HG03280 (cell line): Measurements from ENCODE around the gene NEBL.
"Not testable (repeated sequence)": the region's sequence is repeated elsewhere in the genome, so short reads cannot be mapped to it uniquely, and the experiment has no call there.

Experiments
- ATAC-seq: cut with Tn5 transposase; IDR thresholded peaks from one replicate; pipeline ENCODE4 v1.9.1; 2021; ENCODE audit warnings: mild to moderate bottlenecking, moderate library complexity; ENCODE audit not compliant: unreplicated experiment

The NEBL gene

GRCh38 chr10:20897146-20897825, at the start of gene NEBL:
Gene NEBL, minus strand, starts transcription at chr10:20897311. Its CDS starts 106 bp downstream, at chr10:20897205.
- ATAC-seq: no peak

- ATAC-seq: no peak
Observed at GRCh38 chr10:20945546-20946332, 48.6 kb upstream of the NEBL start.

- no peak for ATAC-seq
Observed at GRCh38 chr10:20944789-20945502, 47.8 kb upstream of the NEBL start.

GRCh38 chr10:20939414-20939813, 42.3 kb upstream of the NEBL start:
- not testable (repeated sequence) for ATAC-seq

GRCh38 chr10:20936396-20936795, 39.3 kb upstream of the NEBL start:
- no peak for ATAC-seq

- no peak for ATAC-seq
Observed at GRCh38 chr10:20935931-20936330, 38.8 kb upstream of the NEBL start.

GRCh38 chr10:20935301-20935700, 38.2 kb upstream of the NEBL start:
- no peak for ATAC-seq

- ATAC-seq: no peak
Observed at GRCh38 chr10:20933705-20934104, 36.6 kb upstream of the NEBL start.

GRCh38 chr10:20932606-20933126, 35.6 kb upstream of the NEBL start:
- no peak for ATAC-seq

- ATAC-seq: no peak
Observed at GRCh38 chr10:20931156-20931795, 34.2 kb upstream of the NEBL start.

GRCh38 chr10:20927456-20927855, 30.3 kb upstream of the NEBL start:
- ATAC-seq: no peak

- no peak for ATAC-seq
Observed at GRCh38 chr10:20922451-20922850, 25.3 kb upstream of the NEBL start.

GRCh38 chr10:20922033-20922432, 24.9 kb upstream of the NEBL start:
- no peak for ATAC-seq

- no peak for ATAC-seq
Observed at GRCh38 chr10:20920061-20920460, 22.9 kb upstream of the NEBL start.

- no peak for ATAC-seq
Observed at GRCh38 chr10:20919481-20919880, 22.4 kb upstream of the NEBL start.

GRCh38 chr10:20916976-20917375, 19.9 kb upstream of the NEBL start:
- no peak for ATAC-seq

GRCh38 chr10:20912969-20913368, 15.9 kb upstream of the NEBL start:
- ATAC-seq: no peak

GRCh38 chr10:20911626-20912025, 14.5 kb upstream of the NEBL start:
- ATAC-seq: no peak

GRCh38 chr10:20909801-20910200, 12.7 kb upstream of the NEBL start:
- ATAC-seq: no peak

GRCh38 chr10:20908391-20908790, 11.3 kb upstream of the NEBL start:
- ATAC-seq: no peak
